Calu3 (cell line): ENCODE results near the gene LRMDA. TPM values are rescaled to one million over a fixed set of nuclear protein-coding genes. Genes with fewer than 3 reads are reported as not detected.

Experiments used
- BruUV-seq: library from RNA; stranded (reverse); fragments of 400-500 nt; replicated peaks from 2 replicates; lab custom pipeline; 2021; lab: Mats Ljungman, UMichigan
- CTCF ChIA-PET: fragments of 300-600 bp; sonication (Branson Sonifier 250); formaldehyde crosslinking; loops from one replicate; lab custom pipeline; 2022; ENCODE audit warnings: antibody characterized with exemption; lab: Charles Lee
- DNase-seq: peaks from one replicate; pipeline ENCODE4 v3.0.0; 2022
- H3K27ac Mint-ChIP-seq: one replicate; pipeline ENCODE4 v1.8.0; 2022; ENCODE audit warnings: mixed read lengths; ENCODE audit not compliant: unreplicated experiment
- H3K27me3 Mint-ChIP-seq: one replicate; pipeline ENCODE4 v1.8.0; 2022; ENCODE audit warnings: mixed read lengths; ENCODE audit not compliant: unreplicated experiment
- H3K36me3 Mint-ChIP-seq: one replicate; pipeline ENCODE4 v1.8.0; 2022; ENCODE audit warnings: mild to moderate bottlenecking, moderate library complexity, mixed read lengths; ENCODE audit not compliant: insufficient read depth, unreplicated experiment
- H3K4me1 Mint-ChIP-seq: one replicate; pipeline ENCODE4 v1.8.0; 2022; ENCODE audit warnings: mild to moderate bottlenecking, low read depth, mixed read lengths; ENCODE audit not compliant: unreplicated experiment
- H3K4me3 Mint-ChIP-seq: one replicate; pipeline ENCODE4 v1.8.0; 2022; ENCODE audit warnings: mild to moderate bottlenecking, low read depth, moderate library complexity, mixed read lengths; ENCODE audit not compliant: unreplicated experiment
- H3K9me3 Mint-ChIP-seq: one replicate; pipeline ENCODE4 v1.8.0; 2022; ENCODE audit warnings: low read depth, mixed read lengths; ENCODE audit not compliant: unreplicated experiment
- CTCF ChIP-seq: fragments of 200-600 bp; IDR thresholded peaks from one replicate; pipeline ENCODE4 v1.8.0; 2022; ENCODE audit warnings: antibody characterized with exemption; ENCODE audit not compliant: unreplicated experiment
- intact Hi-C: fragments of 100-400 bp; cut with micrococcal nuclease; formaldehyde crosslinking; loops from one replicate; pipeline ENCODE4 v1.10.0; 2022; ENCODE audit not compliant: unreplicated experiment
- total RNA-seq: library from RNA; stranded (reverse); gene quantifications from 2 replicates; pipeline ENCODE4 v1.2.3, GENCODE V29; 2022

LRMDA gene
- total RNA-seq, 1 experiment from 2014 or later = 7.6 TPM

- Mint-ChIP-seq H3K27me3 (peaks cover 43% of the 10 kb centered on the region), H3K9me3 (peaks cover 3% of the 10 kb centered on the region), H3K27ac (no peak overlapping the region), H3K4me3 (no peak overlapping the region), H3K4me1 (no peaks in the 10 kb centered on the region), H3K36me3 (no peaks in the 10 kb centered on the region)
- no peak for TF ChIP-seq CTCF
- no peak for DNase-seq
- CTCF ChIA-PET = no interaction called here
- no TSS peak for BruUV-seq
- intact Hi-C loops = no loop called here
Measured at GRCh38 chr10:75944061-75944460, 512.6 kb downstream of the LRMDA start.

- no peak for DNase-seq
- intact Hi-C loops = no loop called here
- no peak for TF ChIP-seq CTCF
- Mint-ChIP-seq H3K27ac (no peak overlapping the region), H3K9me3 (peaks cover 8% of the 10 kb centered on the region), H3K4me1 (no peaks in the 10 kb centered on the region), H3K27me3 (peaks cover 38% of the 10 kb centered on the region), H3K4me3 (no peak overlapping the region), H3K36me3 (no peaks in the 10 kb centered on the region)
- CTCF ChIA-PET = no interaction called here
- BruUV-seq = no TSS peak
Measured at GRCh38 chr10:75948583-75948982, 517.2 kb downstream of the LRMDA start.

GRCh38 chr10:75950307-75950706 is 518.9 kb downstream of the LRMDA start:
- Mint-ChIP-seq H3K27me3 (peaks cover 40% of the 10 kb centered on the region), H3K9me3 (peaks cover 4% of the 10 kb centered on the region), H3K36me3 (no peaks in the 10 kb centered on the region), H3K27ac (no peak overlapping the region), H3K4me1 (no peaks in the 10 kb centered on the region), H3K4me3 (no peak overlapping the region)
- no TSS peak for BruUV-seq
- TF ChIP-seq CTCF = no peak
- intact Hi-C loops = no loop called here
- DNase-seq = no peak
- CTCF ChIA-PET = no interaction called here

- Mint-ChIP-seq H3K27me3 (peaks cover 35% of the 10 kb centered on the region), H3K4me1 (no peaks in the 10 kb centered on the region), H3K4me3 (no peak overlapping the region), H3K36me3 (no peaks in the 10 kb centered on the region), H3K9me3 (peaks cover 4% of the 10 kb centered on the region), H3K27ac (no peak overlapping the region)
- CTCF ChIA-PET = interaction anchor here (0.5 kb wide), 1 partner anchor 168 kb away, joined by 4 read pairs; no protein-coding TSS in a partner anchor
- no TSS peak for BruUV-seq
- no peak for DNase-seq
- intact Hi-C loops = no loop called here
- no peak for TF ChIP-seq CTCF
Measured at GRCh38 chr10:75950997-75951589, 519.7 kb downstream of the LRMDA start.
